ENCODE data around the gene SGIP1.

DNA sequence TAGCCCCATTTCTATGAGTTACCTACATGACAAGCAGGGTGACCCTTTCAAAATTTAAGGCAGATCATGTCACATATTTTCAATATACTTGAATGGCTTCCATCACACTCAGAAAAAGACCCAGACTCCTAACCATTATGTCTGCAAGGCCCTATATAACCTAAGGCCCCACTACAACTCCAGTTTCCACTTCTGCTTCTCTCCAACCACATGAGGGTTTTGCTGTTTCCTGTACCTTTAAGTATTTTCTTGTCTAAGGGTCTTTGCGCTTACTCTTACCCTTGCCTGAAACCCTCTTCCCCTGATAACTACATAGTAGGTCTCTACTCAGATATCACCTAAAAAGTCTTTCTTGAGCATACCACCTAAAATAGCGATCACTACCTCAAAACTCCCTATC is 46.1 kb downstream of the SGIP1 start:
- TF ChIP-seq, protein P1, sequence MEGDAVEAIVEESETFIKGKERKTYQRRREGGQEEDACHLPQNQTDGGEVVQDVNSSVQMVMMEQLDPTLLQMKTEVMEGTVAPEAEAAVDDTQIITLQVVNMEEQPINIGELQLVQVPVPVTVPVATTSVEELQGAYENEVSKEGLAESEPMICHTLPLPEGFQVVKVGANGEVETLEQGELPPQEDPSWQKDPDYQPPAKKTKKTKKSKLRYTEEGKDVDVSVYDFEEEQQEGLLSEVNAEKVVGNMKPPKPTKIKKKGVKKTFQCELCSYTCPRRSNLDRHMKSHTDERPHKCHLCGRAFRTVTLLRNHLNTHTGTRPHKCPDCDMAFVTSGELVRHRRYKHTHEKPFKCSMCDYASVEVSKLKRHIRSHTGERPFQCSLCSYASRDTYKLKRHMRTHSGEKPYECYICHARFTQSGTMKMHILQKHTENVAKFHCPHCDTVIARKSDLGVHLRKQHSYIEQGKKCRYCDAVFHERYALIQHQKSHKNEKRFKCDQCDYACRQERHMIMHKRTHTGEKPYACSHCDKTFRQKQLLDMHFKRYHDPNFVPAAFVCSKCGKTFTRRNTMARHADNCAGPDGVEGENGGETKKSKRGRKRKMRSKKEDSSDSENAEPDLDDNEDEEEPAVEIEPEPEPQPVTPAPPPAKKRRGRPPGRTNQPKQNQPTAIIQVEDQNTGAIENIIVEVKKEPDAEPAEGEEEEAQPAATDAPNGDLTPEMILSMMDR (conservative IDR thresholded peaks at IDR 0.05; ENCODE audit: low read depth, low read length) = no peak
- TF ChIP-seq POLR2A (IDR thresholded peaks at IDR 0.05; ENCODE audit: low read depth, low read length) = no peak

Data from IMR-90 (cell line).